A549 (cell line): ENCODE measurements around the gene ADD1.

Source experiments
- BCL3 ChIP-seq: fragments of >200 bp; sonication (Bioruptor Twin); formaldehyde crosslinking; IDR thresholded peaks from 3 replicates; pipeline ENCODE4 v1.6.1; 2016
- BHLHE40 ChIP-seq: IDR thresholded peaks from 2 replicates; pipeline ENCODE4 v1.6.1; 2012; ENCODE audit warnings: low read depth, low read length, inconsistent platforms
- CHD4 ChIP-seq: fragments of 200-600 bp; sonication (generic); IDR thresholded peaks from 2 replicates; pipeline ENCODE4 v1.6.1; 2016; ENCODE audit warnings: antibody characterized with exemption, mild to moderate bottlenecking, borderline replicate concordance
- CTCF ChIP-seq: fragments of >200 bp; sonication (Bioruptor Twin); formaldehyde crosslinking; IDR thresholded peaks from 3 replicates; pipeline ENCODE4 v1.5.1; 2016
- KDM1A ChIP-seq: fragments of 200-600 bp; sonication (generic); IDR thresholded peaks from 2 replicates; pipeline ENCODE4 v1.6.1; 2016; ENCODE audit warnings: low read depth, mild to moderate bottlenecking
- MAX ChIP-seq: IDR thresholded peaks from 2 replicates; pipeline ENCODE4 v1.6.1; 2012
- PBX3 ChIP-seq: IDR thresholded peaks from 2 replicates; pipeline ENCODE4 v1.6.1; 2012
- POLR2A ChIP-seq: IDR thresholded peaks from 2 replicates; pipeline ENCODE4 v1.6.1; 2012; ENCODE audit warnings: mild to moderate bottlenecking, low read length
- POLR2AphosphoS2 ChIP-seq: conservative IDR thresholded peaks from 2 replicates; pipeline ENCODE4 v1.6.1; 2012; ENCODE audit warnings: low read length, improper control_type of control experiment, inconsistent platforms
- RAD21 ChIP-seq, 2 experiments: fragments of >200 bp in 1 of 2; sonication (Bioruptor Twin) in 1 of 2; formaldehyde crosslinking in 1 of 2; IDR thresholded peaks in 1 of 2; conservative IDR thresholded peaks in 1 of 2; 2 replicates in 1 of 2; 3 replicates in 1 of 2; pipeline ENCODE4 v1.6.1; 2012 to 2018; ENCODE audit warnings: inconsistent platforms in 1 of 2
- USF2 ChIP-seq: fragments of 450-650 bp; IDR thresholded peaks from 2 replicates; pipeline ENCODE4 v1.6.1; 2014; ENCODE audit warnings: antibody characterized with exemption

- TF ChIP-seq MAX (no peak), POLR2AphosphoS2 (no peak), PBX3 (no peak), RAD21 (conservative IDR thresholded peaks at IDR 0.05 in 1 of 2, IDR thresholded peaks at IDR 0.05 in 1 of 2) (no peak), KDM1A (no peak), CHD4 (no peak), POLR2A (no peak), BCL3 (no peak), CTCF (no peak), BHLHE40 (no peak), USF2 (no peak)
Measured at GRCh38 chr4:2829933-2830451, 13.7 kb upstream of the ADD1 start.
